ENCODE data around the gene CCL14. TPM values are rescaled to one million over a fixed set of nuclear protein-coding genes. Genes with fewer than 3 reads are reported as not detected.

The CCL14 gene
- total and polyA plus RNA-seq, 9 of the 15 experiments (the other 6 are each of a cell fraction or from before 2014, with no cell fraction given) = not detected

DNA sequence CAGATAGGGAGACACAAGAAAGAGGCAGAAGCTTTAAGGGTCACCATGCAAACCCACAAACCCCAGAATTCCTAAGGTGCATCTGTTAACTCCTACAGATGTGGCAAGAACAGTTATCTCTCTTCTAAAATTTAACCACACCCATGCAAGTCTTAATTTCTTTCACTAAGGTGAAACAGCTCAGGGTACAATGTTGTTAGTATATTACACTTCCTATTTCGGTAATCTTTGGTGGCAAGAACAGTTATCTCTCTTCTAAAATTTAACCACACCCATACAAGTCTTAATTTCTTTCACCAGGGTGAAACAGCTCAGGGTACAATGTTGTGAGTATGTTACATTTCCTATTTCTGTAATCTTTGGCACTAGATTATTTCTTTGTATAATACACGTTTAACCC is 24.7 kb upstream of the CCL14 start (continued):
- TF ChIP-seq, protein P1, sequence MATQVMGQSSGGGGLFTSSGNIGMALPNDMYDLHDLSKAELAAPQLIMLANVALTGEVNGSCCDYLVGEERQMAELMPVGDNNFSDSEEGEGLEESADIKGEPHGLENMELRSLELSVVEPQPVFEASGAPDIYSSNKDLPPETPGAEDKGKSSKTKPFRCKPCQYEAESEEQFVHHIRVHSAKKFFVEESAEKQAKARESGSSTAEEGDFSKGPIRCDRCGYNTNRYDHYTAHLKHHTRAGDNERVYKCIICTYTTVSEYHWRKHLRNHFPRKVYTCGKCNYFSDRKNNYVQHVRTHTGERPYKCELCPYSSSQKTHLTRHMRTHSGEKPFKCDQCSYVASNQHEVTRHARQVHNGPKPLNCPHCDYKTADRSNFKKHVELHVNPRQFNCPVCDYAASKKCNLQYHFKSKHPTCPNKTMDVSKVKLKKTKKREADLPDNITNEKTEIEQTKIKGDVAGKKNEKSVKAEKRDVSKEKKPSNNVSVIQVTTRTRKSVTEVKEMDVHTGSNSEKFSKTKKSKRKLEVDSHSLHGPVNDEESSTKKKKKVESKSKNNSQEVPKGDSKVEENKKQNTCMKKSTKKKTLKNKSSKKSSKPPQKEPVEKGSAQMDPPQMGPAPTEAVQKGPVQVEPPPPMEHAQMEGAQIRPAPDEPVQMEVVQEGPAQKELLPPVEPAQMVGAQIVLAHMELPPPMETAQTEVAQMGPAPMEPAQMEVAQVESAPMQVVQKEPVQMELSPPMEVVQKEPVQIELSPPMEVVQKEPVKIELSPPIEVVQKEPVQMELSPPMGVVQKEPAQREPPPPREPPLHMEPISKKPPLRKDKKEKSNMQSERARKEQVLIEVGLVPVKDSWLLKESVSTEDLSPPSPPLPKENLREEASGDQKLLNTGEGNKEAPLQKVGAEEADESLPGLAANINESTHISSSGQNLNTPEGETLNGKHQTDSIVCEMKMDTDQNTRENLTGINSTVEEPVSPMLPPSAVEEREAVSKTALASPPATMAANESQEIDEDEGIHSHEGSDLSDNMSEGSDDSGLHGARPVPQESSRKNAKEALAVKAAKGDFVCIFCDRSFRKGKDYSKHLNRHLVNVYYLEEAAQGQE (IDR thresholded peaks at IDR 0.05; ENCODE audit: borderline replicate concordance) = no peak
- TF ChIP-seq, protein P1 (CRISPR knock-in tag; IDR thresholded peaks at IDR 0.05; ENCODE audit: low read depth) = no peak
- TF ChIP-seq RBM17 (IDR thresholded peaks at IDR 0.05; ENCODE audit: borderline replicate concordance, low read depth, low read length) (no peak), MCM5 (IDR thresholded peaks at IDR 0.05; ENCODE audit: low read depth) (no peak), ATF6 (CRISPR knock-in tag; IDR thresholded peaks at IDR 0.05) (no peak), CHCHD3 (CRISPR knock-in tag; IDR thresholded peaks at IDR 0.05) (no peak), DPF2 (IDR thresholded peaks at IDR 0.05) (no peak)

Measured in K562 (cell line).